Calu3 (cell line): ENCODE measurements around the gene SNRNP25. TPM values are rescaled to one million over a fixed set of nuclear protein-coding genes. Genes with fewer than 3 reads are reported as not detected.

Experiments used
- BruUV-seq: library from RNA; stranded (reverse); fragments of 400-500 nt; replicated peaks from 2 replicates; lab custom pipeline; 2021; lab: Mats Ljungman, UMichigan
- CTCF ChIA-PET: fragments of 300-600 bp; sonication (Branson Sonifier 250); formaldehyde crosslinking; loops from one replicate; lab custom pipeline; 2022; ENCODE audit warnings: antibody characterized with exemption; lab: Charles Lee
- DNase-seq: peaks from one replicate; pipeline ENCODE4 v3.0.0; 2022
- H3K27ac Mint-ChIP-seq: one replicate; pipeline ENCODE4 v1.8.0; 2022; ENCODE audit warnings: mixed read lengths; ENCODE audit not compliant: unreplicated experiment
- H3K27me3 Mint-ChIP-seq: one replicate; pipeline ENCODE4 v1.8.0; 2022; ENCODE audit warnings: mixed read lengths; ENCODE audit not compliant: unreplicated experiment
- H3K36me3 Mint-ChIP-seq: one replicate; pipeline ENCODE4 v1.8.0; 2022; ENCODE audit warnings: mild to moderate bottlenecking, moderate library complexity, mixed read lengths; ENCODE audit not compliant: insufficient read depth, unreplicated experiment
- H3K4me1 Mint-ChIP-seq: one replicate; pipeline ENCODE4 v1.8.0; 2022; ENCODE audit warnings: mild to moderate bottlenecking, low read depth, mixed read lengths; ENCODE audit not compliant: unreplicated experiment
- H3K4me3 Mint-ChIP-seq: one replicate; pipeline ENCODE4 v1.8.0; 2022; ENCODE audit warnings: mild to moderate bottlenecking, low read depth, moderate library complexity, mixed read lengths; ENCODE audit not compliant: unreplicated experiment
- H3K9me3 Mint-ChIP-seq: one replicate; pipeline ENCODE4 v1.8.0; 2022; ENCODE audit warnings: low read depth, mixed read lengths; ENCODE audit not compliant: unreplicated experiment
- CTCF ChIP-seq: fragments of 200-600 bp; IDR thresholded peaks from one replicate; pipeline ENCODE4 v1.8.0; 2022; ENCODE audit warnings: antibody characterized with exemption; ENCODE audit not compliant: unreplicated experiment
- intact Hi-C: fragments of 100-400 bp; cut with micrococcal nuclease; formaldehyde crosslinking; loops from one replicate; pipeline ENCODE4 v1.10.0; 2022; ENCODE audit not compliant: unreplicated experiment
- total RNA-seq: library from RNA; stranded (reverse); gene quantifications from 2 replicates; pipeline ENCODE4 v1.2.3, GENCODE V29; 2022

SNRNP25 gene
- total RNA-seq, 1 experiment from 2014 or later: 38.7 TPM

- no peaks in the 10 kb centered on the region for H3K27me3 Mint-ChIP-seq
- CTCF ChIA-PET: interaction anchor here (1.8 kb wide), 1 partner anchor 14 kb away, joined by 5 read pairs; no protein-coding TSS in a partner anchor
- H3K36me3 Mint-ChIP-seq: peaks cover 75% of the 10 kb centered on the region
- intact Hi-C loops: no loop called here
- no peaks in the 10 kb centered on the region for H3K9me3 Mint-ChIP-seq
- no peak for TF ChIP-seq CTCF
- peaks cover 33% of the 10 kb centered on the region for H3K4me1 Mint-ChIP-seq
- no TSS peak for BruUV-seq
- no peak overlapping the region for H3K27ac Mint-ChIP-seq
- H3K4me3 Mint-ChIP-seq: peak overlapping the region; percentile 80
- DNase-seq: no peak
These were observed 25.8 kb downstream of the SNRNP25 start for GRCh38 chr16:79151-80054.

- Mint-ChIP-seq H3K9me3 (no peaks in the 10 kb centered on the region), H3K27ac (peak overlapping the region; percentile 27), H3K27me3 (no peaks in the 10 kb centered on the region), H3K4me3 (no peak overlapping the region), H3K36me3 (peaks cover 76% of the 10 kb centered on the region), H3K4me1 (peaks cover 18% of the 10 kb centered on the region)
- BruUV-seq: no TSS peak
- no peak for TF ChIP-seq CTCF
- DNase-seq: no peak
- intact Hi-C loops: no loop called here
- CTCF ChIA-PET: interaction anchor here (1.9 kb wide), 1 partner anchor 11 kb away, joined by 9 read pairs; the partner anchor contains the start of gene RHBDF1
These were observed 29.5 kb downstream of the SNRNP25 start for GRCh38 chr16:83060-83603.

- DNase-seq: no peak
- no peak overlapping the region for H3K4me3 Mint-ChIP-seq
- H3K9me3 Mint-ChIP-seq: no peaks in the 10 kb centered on the region
- no peak for TF ChIP-seq CTCF
- H3K36me3 Mint-ChIP-seq: peaks cover 69% of the 10 kb centered on the region
- BruUV-seq: no TSS peak
- peaks cover 18% of the 10 kb centered on the region for H3K4me1 Mint-ChIP-seq
- intact Hi-C loops: no loop called here
- peak overlapping the region; percentile 27 for H3K27ac Mint-ChIP-seq
- no peaks in the 10 kb centered on the region for H3K27me3 Mint-ChIP-seq
- CTCF ChIA-PET: interaction anchor here (0.6 to 1.9 kb wide), 3 partner anchors 12 to 43 kb away, joined by 3 to 9 read pairs (median 3); partner anchors contain the start of genes POLR3K, RHBDF1 and SNRNP25
These were observed 30.4 kb downstream of the SNRNP25 start for GRCh38 chr16:83781-84615.
